Thyroid gland (tissue), 4 donors: ENCODE results near the gene RNF128.

ENCODE experiments used
- CTCF ChIP-seq, 6 experiments: fragments of 200-600 bp in 3 of 6; fragments of 450-650 bp in 3 of 6; sonication (generic) in 3 of 6; IDR thresholded peaks; one replicate each; pipeline ENCODE4 v1.5.1; 2016 to 2019; ENCODE audit warnings: antibody characterized with exemption in 6 of 6, mild to moderate bottlenecking in 2 of 6, inconsistent platforms in 1 of 6, moderate library complexity in 1 of 6
- POLR2A ChIP-seq, 2 donors: fragments of 450-650 bp; IDR thresholded peaks; one replicate each; pipeline ENCODE4 v1.6.1; 2017; ENCODE audit warnings: antibody characterized with exemption in 2 of 2, mild to moderate bottlenecking in 2 of 2, moderate library complexity in 1 of 2

GRCh38 chrX:106774981-106775380, 48.5 kb downstream of the RNF128 start:
- no peak for TF ChIP-seq CTCF (IDR thresholded peaks at IDR 0.05)
- no peak for TF ChIP-seq POLR2A (IDR thresholded peaks at IDR 0.05)
